ENCODE data around the gene NELFB.

The NELFB gene

GRCh38 chr9:137268538-137269201 lies 13.5 kb downstream of the NELFB start:
- DNase-seq (ENCODE audit: low read depth): no peak

DNA sequence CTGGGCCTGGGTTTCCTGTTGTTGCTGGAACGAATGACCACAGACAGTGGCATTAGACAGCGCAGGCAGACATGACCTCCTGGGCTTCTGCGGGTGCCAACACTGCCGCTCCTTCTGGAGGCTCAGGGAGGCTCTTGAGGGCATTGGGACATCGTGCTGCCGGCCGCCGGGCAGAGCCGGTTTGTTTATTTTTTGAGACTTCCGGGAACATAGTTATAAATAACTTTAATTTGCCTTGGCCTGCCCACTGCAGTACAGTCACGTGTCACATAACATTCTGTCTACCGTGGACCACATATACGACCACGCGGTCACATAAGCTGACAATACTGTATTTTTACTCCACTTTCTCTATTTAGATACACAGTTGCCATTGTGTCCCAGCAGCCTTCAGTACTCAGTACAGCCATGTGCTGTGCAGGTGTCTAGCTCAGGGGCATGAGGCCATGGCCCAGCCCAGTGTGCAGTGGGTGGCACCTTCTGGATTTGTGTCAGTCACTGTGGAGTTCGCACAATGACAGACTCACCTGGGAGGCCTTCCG lies 14.2 kb downstream of the NELFB start:
- DNase-seq (ENCODE audit: low read depth): no peak

GRCh38 chr9:137270929-137271695 lies 16.0 kb downstream of the NELFB start:
- DNase-seq (ENCODE audit: low read depth): no peak

DNA sequence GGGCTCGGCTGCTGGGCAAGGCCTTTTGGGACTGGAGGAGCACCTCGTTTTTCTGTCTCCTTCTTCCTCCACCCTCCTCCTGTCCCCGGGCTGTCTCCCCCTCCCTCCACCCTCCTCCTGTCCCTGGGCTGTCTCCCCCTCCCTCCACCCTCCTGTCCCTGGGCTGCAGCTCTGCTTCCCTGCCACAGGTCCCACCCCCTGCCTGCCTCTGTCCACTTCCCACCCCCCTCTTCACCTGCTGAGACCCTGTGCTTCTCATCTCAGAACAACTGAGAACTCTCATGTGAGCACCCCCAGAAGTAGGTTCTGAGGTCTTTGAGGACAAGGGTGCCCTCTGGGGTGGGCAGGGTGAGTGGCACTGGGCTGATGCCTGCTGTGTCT lies 16.6 kb downstream of the NELFB start:
- no peak for DNase-seq (ENCODE audit: low read depth)

GRCh38 chr9:137272241-137273094 lies 17.3 kb downstream of the NELFB start:
- DNase-seq (ENCODE audit: low read depth): no peak

GRCh38 chr9:137273095-137273490 lies 18.0 kb downstream of the NELFB start:
- DNase-seq (ENCODE audit: low read depth): no peak

- no peak for DNase-seq (ENCODE audit: low read depth)
These were observed 18.6 kb downstream of the NELFB start for GRCh38 chr9:137273611-137274320.

GRCh38 chr9:137275203-137275587 lies 20.1 kb downstream of the NELFB start:
- DNase-seq (ENCODE audit: low read depth): no peak

DNA sequence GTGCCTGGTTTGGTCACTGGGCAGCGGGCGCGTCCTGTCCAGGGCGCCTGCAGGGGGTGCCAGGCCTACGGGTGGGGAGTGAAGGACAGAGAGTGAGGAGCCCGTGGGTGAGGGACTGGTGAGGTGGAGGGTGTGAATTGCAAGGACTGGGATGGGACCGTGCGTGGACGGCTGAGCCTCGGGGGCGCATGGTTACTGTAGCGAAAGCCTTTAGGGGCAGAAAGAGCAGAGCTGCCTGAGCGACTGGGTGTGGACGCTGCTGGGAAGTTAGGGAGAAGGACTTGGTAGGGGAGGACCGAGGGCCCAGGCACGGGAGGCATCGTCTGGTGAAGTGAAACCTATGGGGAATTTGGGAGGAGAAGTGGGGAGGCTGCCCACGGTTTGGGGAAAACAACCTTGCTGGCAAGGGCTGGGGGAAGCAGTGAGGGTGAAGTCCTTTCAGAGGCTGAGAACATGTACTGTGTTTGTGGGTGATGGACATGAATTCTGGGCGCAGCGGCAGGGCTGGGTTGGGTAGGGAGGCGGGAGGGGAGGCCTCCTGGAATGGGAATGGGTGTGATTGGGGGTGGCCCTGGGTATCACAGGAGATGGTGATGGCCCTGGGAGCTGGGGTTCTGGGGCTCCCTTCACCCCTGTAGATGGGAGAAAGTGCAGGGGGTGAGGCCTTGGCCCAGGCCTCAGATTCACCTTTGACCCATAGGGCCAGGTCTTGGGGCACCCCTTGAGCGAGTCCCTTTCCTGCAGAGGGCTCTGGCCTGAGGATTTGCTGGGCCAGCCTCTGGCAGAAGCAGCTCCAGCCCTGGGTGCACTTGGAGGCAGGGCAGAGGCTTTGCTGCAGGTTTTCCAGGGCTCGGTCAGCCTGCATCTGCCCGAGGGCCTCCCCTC lies 20.7 kb downstream of the NELFB start:
- DNase-seq (ENCODE audit: low read depth): no peak

DNA sequence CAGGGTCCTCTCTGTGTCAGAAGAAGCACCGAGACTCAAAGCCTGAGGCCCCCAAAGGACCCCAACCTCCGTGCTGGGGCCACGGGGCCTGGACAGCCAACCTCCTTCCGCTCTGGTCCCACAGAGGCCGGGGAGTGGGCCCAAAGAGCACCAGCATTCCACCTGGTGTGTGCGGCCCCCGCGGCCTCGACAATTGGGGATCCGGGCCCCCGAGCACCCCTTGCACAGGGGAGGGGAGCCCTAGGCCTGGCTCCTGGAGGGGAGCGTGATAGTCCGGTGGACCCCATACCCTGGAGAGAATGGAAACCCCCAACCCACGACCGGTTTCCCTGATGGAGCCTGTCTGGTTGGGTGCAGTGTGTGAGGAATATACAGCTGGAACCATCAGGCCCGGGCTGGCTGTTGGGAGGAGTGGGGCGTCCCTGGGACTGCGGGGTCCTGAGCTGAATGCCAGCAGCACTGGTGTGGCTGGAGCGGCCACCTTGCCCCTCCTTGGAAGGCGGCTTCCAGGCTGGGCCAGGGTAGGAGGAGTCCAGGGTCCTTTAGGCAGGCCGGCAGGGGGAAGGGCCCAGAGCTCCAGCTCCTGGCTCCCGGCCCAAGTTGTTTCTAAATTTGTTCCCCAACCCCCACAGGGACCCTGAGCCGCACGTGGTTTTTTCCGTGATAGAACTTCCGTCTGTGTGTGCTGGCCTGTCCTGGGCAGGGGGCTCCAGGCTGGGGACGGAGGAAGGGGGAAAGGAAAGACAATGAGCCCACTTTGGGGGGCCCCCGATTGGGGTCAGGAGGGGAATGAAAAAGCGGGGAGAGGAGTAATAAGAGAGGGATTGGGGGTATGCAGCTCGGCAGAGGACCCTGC lies 21.6 kb downstream of the NELFB start:
- DNase-seq (ENCODE audit: low read depth): no peak

GRCh38 chr9:137277329-137278041 lies 22.4 kb downstream of the NELFB start, which contains the start of gene TOR4A:
TSS of gene TOR4A (plus strand) at chr9:137277726. CDS start at chr9:137278690, 964 bp downstream.
- DNase-seq (ENCODE audit: low read depth): no peak

- DNase-seq (ENCODE audit: low read depth): no peak
These were observed 23.1 kb downstream of the NELFB start for GRCh38 chr9:137278061-137278701.

DNA sequence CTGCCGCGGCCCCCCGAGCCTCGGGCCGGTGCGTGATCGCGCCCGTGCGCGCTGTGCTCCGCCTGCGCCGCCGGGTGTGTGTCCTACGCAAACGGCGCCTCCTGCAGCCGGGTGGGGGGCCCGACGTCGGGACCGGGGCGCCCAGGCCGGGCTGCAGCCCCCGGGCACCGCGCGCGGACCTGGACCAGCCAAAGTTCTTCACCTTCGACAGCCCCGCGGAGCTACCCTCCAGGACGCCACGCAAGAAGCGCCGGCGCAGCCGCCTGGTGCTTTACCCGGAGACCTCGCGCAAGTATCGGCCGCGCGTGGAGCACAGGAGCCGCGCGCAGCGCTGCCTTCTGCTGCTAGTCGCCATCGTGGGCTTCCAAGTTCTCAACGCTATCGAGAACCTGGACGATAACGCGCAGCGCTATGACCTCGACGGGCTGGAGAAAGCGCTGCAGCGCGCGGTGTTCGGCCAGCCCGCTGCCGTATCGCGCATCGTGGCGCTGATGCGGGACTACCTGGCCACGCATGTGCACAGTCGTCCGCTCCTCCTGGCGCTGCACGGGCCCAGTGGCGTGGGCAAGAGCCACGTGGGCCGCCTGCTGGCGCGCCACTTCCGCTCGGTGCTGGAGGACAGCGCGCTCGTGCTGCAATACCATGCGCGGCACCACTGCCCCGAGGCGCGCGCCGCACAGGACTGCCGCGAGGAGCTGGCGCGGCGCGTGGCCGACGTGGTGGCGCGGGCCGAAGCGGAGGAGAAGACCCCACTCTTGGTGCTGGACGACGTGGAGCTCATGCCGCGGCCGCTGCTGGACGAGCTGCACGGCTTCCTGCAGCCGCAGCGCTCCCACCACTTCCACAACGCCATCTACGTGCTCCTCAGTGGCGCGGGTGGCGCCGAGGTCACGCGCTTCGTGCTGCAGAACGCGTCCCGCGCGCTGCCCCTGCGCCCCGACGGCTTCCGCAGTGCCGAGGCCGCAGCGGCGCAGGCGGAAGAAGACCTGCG lies 23.9 kb downstream of the NELFB start:
- no peak for DNase-seq (ENCODE audit: low read depth)

DNA sequence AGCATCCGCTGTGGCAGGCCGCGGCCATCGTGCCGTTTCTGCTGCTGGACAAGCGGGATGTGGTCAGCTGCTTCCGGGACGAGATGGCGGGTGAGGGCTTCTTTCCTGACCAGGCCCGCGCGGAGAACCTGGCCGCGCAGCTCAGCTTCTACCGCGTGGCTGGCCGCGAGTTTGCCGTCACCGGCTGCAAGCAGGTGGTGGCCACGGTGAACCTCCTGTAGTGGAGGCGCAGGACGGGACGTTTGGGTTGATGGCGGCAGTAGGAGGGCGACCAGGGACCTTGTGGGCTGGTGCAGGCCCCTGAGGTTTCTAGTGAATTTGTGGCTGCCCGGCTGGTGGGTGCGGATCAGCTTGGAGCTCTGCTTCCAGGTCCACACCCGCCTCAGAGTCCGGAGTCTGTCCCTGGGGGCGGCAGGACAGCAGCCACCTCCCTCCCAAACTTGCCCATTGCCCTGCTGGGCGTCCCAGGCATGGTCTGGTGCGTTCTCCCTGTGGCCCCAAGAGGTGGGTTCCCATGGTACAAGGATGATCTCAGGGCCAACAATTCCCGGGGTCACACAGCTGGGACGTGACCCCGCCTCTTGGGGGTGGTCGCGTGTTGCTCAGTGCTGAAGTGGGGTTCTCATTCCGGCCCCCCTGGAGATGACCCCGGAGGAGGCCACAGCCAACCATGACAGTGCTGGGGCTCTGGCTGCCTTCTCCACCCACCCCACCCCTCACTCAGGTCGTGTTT lies 24.8 kb downstream of the NELFB start:
- DNase-seq (ENCODE audit: low read depth): no peak

DNA sequence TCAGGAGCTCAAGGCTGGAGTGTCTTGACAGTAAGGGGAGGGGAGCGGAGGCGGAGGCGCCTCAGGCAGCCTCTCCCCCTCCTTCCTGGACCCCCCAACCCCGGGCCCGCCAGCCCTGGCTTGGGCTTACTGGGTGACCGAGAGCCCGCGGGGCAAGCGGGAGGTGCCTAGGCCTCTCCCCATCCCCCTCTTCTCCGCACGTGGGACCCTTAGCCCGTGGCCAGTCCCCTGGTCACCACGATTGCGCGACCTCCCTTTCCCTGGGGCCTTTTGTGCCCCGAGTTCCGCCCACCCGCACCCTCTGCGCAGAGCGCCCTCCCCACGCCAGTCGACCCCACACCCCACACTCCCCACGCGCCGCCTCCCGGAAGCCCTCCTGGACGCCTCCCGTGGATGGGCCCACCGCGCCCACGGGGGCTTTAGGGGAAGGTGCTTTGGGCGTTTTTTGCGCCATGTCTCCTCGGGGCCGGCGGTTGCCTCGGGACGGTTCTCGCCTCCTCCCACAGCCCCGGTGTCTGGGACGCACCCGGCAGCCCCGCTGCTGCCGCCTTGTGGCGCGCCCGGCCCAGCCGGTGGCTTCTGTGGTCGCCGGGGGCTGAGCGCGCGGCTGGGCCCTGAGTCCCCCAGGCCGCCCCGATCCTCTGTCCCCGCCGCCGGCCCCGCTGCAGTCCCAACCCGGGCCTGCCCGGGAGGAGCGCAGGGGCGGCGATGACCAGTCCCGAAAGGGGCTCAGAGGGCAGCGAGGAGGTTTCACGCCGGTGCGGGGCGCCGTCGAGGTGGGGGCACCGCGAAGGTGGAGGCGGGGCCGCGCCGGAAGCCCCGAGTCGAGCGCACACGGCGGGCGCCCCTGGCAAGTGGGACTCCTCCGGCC lies 25.6 kb downstream of the NELFB start:
- DNase-seq (ENCODE audit: low read depth): no peak

All from stimulated activated CD8-positive, alpha-beta memory T cell treated with anti-CD3 and anti-CD28 coated beads, Interleukin-15, amount 100 ng/mL, for 24 hours (primary cell).